CD14-positive monocyte (primary cell): Measurements from ENCODE around the gene ADAMTS8. TPM values are rescaled to one million over a fixed set of nuclear protein-coding genes. Genes with fewer than 3 reads are reported as not detected.

Source experiments
- DNase-seq, 3 donors: peaks; one replicate each; pipeline ENCODE4 v3.0.0-alpha.2; 2011 to 2022
- H2AFZ ChIP-seq: 2 replicates; pipeline ENCODE4 v1.6.0; 2012; ENCODE audit warnings: mild to moderate bottlenecking, low read depth, low read length, inconsistent platforms; ENCODE audit not compliant: insufficient read depth, poor library complexity, severe bottlenecking
- H3K27ac ChIP-seq, 2 donors: 1 replicate in 1 of 2; 2 replicates in 1 of 2; pipeline ENCODE4 v1.5.1; 2012 to 2013; ENCODE audit warnings: low read length in 2 of 2, control low read depth in 1 of 2, inconsistent platforms in 1 of 2, low read depth in 1 of 2, mild to moderate bottlenecking in 1 of 2
- H3K27me3 ChIP-seq, 2 donors: one replicate each; pipeline versions ENCODE4 v1.6.0 to v1.6.1; 2011 to 2013; ENCODE audit warnings: low read length in 2 of 2; ENCODE audit not compliant: control insufficient read depth in 2 of 2, insufficient read depth in 2 of 2
- H3K36me3 ChIP-seq, 2 donors: replicated peaks in 1 of 2; 1 replicate in 1 of 2; 2 replicates in 1 of 2; pipeline versions ENCODE4 v1.5.1 to v1.6.1; 2012 to 2013; ENCODE audit warnings: low read length in 2 of 2, control low read depth in 1 of 2, inconsistent platforms in 1 of 2, mild to moderate bottlenecking in 1 of 2; ENCODE audit not compliant: insufficient read depth in 2 of 2, control insufficient read depth in 1 of 2
- H3K4me1 ChIP-seq, 2 donors: 1 replicate in 1 of 2; 2 replicates in 1 of 2; pipeline versions ENCODE4 v1.5.1 to v1.6.1; 2012 to 2013; ENCODE audit warnings: low read length in 2 of 2, control low read depth in 1 of 2, inconsistent platforms in 1 of 2, mild to moderate bottlenecking in 1 of 2, moderate library complexity in 1 of 2; ENCODE audit not compliant: insufficient read depth in 2 of 2, control insufficient read depth in 1 of 2
- H3K4me2 ChIP-seq: replicated peaks from 2 replicates; pipeline ENCODE3; 2012; ENCODE audit warnings: low read length, moderate library complexity, mild to moderate bottlenecking; ENCODE audit not compliant: poor library complexity, severe bottlenecking; ENCODE audit errors: extremely low read depth
- H3K4me3 ChIP-seq, 3 experiments: fragments of 200-600 bp in 1 of 3; sonication (generic) in 1 of 3; replicated peaks in 1 of 3; 1 replicate in 2 of 3; 2 replicates in 1 of 3; pipeline ENCODE4 v1.5.1; 2011 to 2013; ENCODE audit warnings: low read length in 3 of 3, mild to moderate bottlenecking in 3 of 3, control low read depth in 2 of 3, low read depth in 2 of 3, inconsistent platforms in 1 of 3, moderate library complexity in 1 of 3
- H3K79me2 ChIP-seq: 2 replicates; pipeline ENCODE4 v1.6.0; 2012; ENCODE audit warnings: mild to moderate bottlenecking, control low read depth, inconsistent platforms, low read length, moderate library complexity; ENCODE audit not compliant: insufficient read depth
- H3K9ac ChIP-seq: 2 replicates; pipeline ENCODE4 v1.6.0; 2017; ENCODE audit warnings: low read length, mild to moderate bottlenecking; ENCODE audit not compliant: insufficient read depth, poor library complexity, severe bottlenecking
- H3K9me3 ChIP-seq, 2 donors: replicated peaks in 1 of 2; 1 replicate in 1 of 2; 2 replicates in 1 of 2; pipeline versions ENCODE4 v1.5.1 to v1.6.1; 2012 to 2013; ENCODE audit warnings: low read length in 2 of 2, control low read depth in 1 of 2; ENCODE audit not compliant: control insufficient read depth in 1 of 2, insufficient read depth in 1 of 2
- H4K20me1 ChIP-seq: 2 replicates; pipeline ENCODE4 v1.6.0; 2012; ENCODE audit warnings: mild to moderate bottlenecking, low read length, control low read depth, moderate library complexity; ENCODE audit not compliant: insufficient read depth
- H3K27ac Mint-ChIP-seq, 7 donors: one replicate each; pipeline ENCODE4 v1.8.0; 2020; ENCODE audit warnings: mild to moderate bottlenecking in 7 of 7, mixed read lengths in 7 of 7, moderate library complexity in 6 of 7, inconsistent platforms in 2 of 7
- H3K27me3 Mint-ChIP-seq, 3 donors: one replicate each; pipeline ENCODE4 v1.8.0; 2021 to 2022; ENCODE audit warnings: low read depth in 3 of 3, mild to moderate bottlenecking in 3 of 3, mixed read lengths in 3 of 3, moderate library complexity in 3 of 3, inconsistent platforms in 1 of 3
- H3K36me3 Mint-ChIP-seq, 2 donors: one replicate each; pipeline ENCODE4 v1.8.0; 2020; ENCODE audit warnings: mixed read lengths in 2 of 2, inconsistent platforms in 1 of 2, mild to moderate bottlenecking in 1 of 2
- H3K4me1 Mint-ChIP-seq: one replicate; pipeline ENCODE4 v1.8.0; 2020; ENCODE audit warnings: mild to moderate bottlenecking, mixed read lengths
- H3K4me3 Mint-ChIP-seq, 2 donors: one replicate each; pipeline ENCODE4 v1.8.0; 2020; ENCODE audit warnings: mild to moderate bottlenecking in 2 of 2, mixed read lengths in 2 of 2, moderate library complexity in 1 of 2
- H3K9me3 Mint-ChIP-seq, 7 donors: one replicate each; pipeline ENCODE4 v1.8.0; 2020 to 2022; ENCODE audit warnings: mixed read lengths in 7 of 7, mild to moderate bottlenecking in 6 of 7, moderate library complexity in 6 of 7, inconsistent platforms in 2 of 7
- WGBS: methylation state at CpG from one replicate; pipeline ENCODE4 v1.1.5; 2013; ENCODE audit warnings: missing lambda C conversion rate; ENCODE audit not compliant: insufficient coverage; 5-methylcytosine and 5-hydroxymethylcytosine counted together
- intact Hi-C, 2 donors: fragments of 100-400 bp; cut with micrococcal nuclease; formaldehyde crosslinking; loops; one replicate each; pipeline versions ENCODE4 v1.15.0 to v1.15.1; 2023
- polyA plus RNA-seq, 3 donors: library from polyadenylated mRNA; depleted of rRNA in 1 of 3; unstranded in 2 of 3; stranded (reverse) in 1 of 3; fragments of 300-500 nt in 2 of 3; fragments of >200 nt in 1 of 3; fragmentation: Illumina TruSeq in 2 of 3; gene quantifications; 1 replicate in 2 of 3; 2 replicates in 1 of 3; pipeline ENCODE4 v1.2.3, GENCODE V29; 2012 to 2021
- TF ChIP-seq, protein P1 (sequence below): fragments of 200-600 bp; IDR thresholded peaks from one replicate; pipeline ENCODE4 v1.8.0; 2022; ENCODE audit warnings: antibody characterized with exemption, mild to moderate bottlenecking

ADAMTS8 gene
- polyA plus RNA-seq, 3 donors = not detected

DNA sequence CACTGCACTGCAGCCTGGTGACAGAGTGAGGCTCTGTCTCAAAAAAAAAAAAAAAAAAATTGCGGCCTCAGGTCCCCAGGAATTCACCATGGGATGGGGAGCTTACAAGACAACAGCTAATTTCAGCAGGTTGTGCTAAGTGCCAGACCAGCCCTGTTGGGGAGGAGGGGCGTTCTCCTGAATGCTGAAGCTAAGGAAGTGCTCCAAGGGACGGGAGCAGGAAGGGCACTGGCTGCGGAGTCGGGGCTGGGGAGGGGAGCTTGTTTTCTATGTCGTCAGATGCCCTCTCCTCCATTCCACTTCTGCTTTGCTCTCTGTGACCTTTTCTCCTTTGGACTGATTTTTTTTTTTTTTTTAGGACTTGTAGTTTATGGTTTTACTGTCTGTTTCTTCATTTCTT, 24.5 kb upstream of the ADAMTS8 start:
- H3K4me1 Mint-ChIP-seq = peaks cover 5% of the 10 kb centered on the region
- no peak for DNase-seq
- no peak overlapping the region for H3K27ac Mint-ChIP-seq
- peaks cover 0 to 8% (median 0%) of the 10 kb centered on the region in 7 donors for H3K9me3 Mint-ChIP-seq
- no CpG with 5 or more reads among the region's 6 CpGs for WGBS
- peaks cover 0 to 9% of the 10 kb centered on the region in 2 donors for H3K9me3 ChIP-seq
- H3K79me2 ChIP-seq = no peaks in the 10 kb centered on the region
- H3K27me3 Mint-ChIP-seq = peaks cover 35 to 63% (median 45%) of the 10 kb centered on the region in 3 donors
- no peak overlapping the region for H3K9ac ChIP-seq
- H3K27ac ChIP-seq = no peak overlapping the region
- no peaks in the 10 kb centered on the region for H4K20me1 ChIP-seq
- no peaks in the 10 kb centered on the region for H3K4me1 ChIP-seq
- H3K4me3 Mint-ChIP-seq = no peak overlapping the region
- peaks cover 27 to 43% of the 10 kb centered on the region in 2 donors for H3K27me3 ChIP-seq
- no peak overlapping the region for H3K4me2 ChIP-seq
- TF ChIP-seq, protein P1, sequence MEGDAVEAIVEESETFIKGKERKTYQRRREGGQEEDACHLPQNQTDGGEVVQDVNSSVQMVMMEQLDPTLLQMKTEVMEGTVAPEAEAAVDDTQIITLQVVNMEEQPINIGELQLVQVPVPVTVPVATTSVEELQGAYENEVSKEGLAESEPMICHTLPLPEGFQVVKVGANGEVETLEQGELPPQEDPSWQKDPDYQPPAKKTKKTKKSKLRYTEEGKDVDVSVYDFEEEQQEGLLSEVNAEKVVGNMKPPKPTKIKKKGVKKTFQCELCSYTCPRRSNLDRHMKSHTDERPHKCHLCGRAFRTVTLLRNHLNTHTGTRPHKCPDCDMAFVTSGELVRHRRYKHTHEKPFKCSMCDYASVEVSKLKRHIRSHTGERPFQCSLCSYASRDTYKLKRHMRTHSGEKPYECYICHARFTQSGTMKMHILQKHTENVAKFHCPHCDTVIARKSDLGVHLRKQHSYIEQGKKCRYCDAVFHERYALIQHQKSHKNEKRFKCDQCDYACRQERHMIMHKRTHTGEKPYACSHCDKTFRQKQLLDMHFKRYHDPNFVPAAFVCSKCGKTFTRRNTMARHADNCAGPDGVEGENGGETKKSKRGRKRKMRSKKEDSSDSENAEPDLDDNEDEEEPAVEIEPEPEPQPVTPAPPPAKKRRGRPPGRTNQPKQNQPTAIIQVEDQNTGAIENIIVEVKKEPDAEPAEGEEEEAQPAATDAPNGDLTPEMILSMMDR = no peak
- H2AFZ ChIP-seq = no peak overlapping the region
- H3K36me3 ChIP-seq = no peaks in the 10 kb centered on the region
- intact Hi-C loops = no loop called here
- no peak overlapping the region for H3K4me3 ChIP-seq
- peaks cover 0 to 2% of the 10 kb centered on the region in 2 donors for H3K36me3 Mint-ChIP-seq

DNA sequence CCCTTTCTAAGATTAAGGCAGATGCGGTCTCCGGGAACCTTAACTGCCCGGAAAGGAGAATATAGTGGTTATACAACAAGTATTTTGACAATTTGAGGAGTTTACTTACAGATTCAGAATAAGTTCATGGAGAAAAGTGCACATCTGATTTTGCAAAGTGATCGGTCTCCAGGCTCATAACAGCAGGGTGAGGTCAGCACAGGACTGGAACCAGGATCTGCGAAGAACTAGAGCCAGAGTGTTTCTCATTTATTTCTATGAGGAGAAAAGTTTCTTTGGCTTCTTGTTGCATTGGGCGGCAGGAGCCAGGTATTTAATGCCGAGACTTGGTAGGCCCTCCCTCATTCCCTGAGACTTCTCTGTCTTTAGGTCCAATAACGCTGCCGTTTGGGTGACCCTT, 23.8 kb upstream of the ADAMTS8 start:
- Mint-ChIP-seq H3K27me3 (peaks cover 42 to 70% (median 50%) of the 10 kb centered on the region in 3 donors), H3K9me3 (peaks cover 0 to 9% (median 0%) of the 10 kb centered on the region in 7 donors), H3K4me1 (peaks cover 7% of the 10 kb centered on the region), H3K4me3 (no peak overlapping the region), H3K36me3 (peaks cover 0 to 2% of the 10 kb centered on the region in 2 donors), H3K27ac (no peak overlapping the region)
- H3K9me3 ChIP-seq = peaks cover 0 to 9% of the 10 kb centered on the region in 2 donors
- DNase-seq = no peak
- TF ChIP-seq, protein P1 = no peak
- H3K9ac ChIP-seq = no peak overlapping the region
- H3K27me3 ChIP-seq = peaks cover 29 to 49% of the 10 kb centered on the region in 2 donors
- H3K27ac ChIP-seq = no peak overlapping the region
- H3K4me3 ChIP-seq = no peak overlapping the region
- H3K4me2 ChIP-seq = no peak overlapping the region
- H3K79me2 ChIP-seq = no peaks in the 10 kb centered on the region
- intact Hi-C loops = no loop called here
- H4K20me1 ChIP-seq = no peaks in the 10 kb centered on the region
- 100% methylated on average over 5 of the region's 9 CpGs for WGBS
- no peaks in the 10 kb centered on the region for H3K4me1 ChIP-seq
- no peak overlapping the region for H2AFZ ChIP-seq
- H3K36me3 ChIP-seq = no peaks in the 10 kb centered on the region
